TTC549 (cell line): ENCODE measurements around the gene ART5.
"Not testable (repeated sequence)": the region's sequence is repeated elsewhere in the genome, so short reads cannot be mapped to it uniquely, and the experiment has no call there.

Source experiments
- FAIRE-seq: peaks from 2 replicates; lab custom pipeline; 2012; peaks lifted over from hg19 to GRCh38; lab: Jason Lieb, UNC

Gene ART5

GRCh38 chr11:3616721-3617460, 24.9 kb downstream of the ART5 start:
- no peak for FAIRE-seq

- no peak for FAIRE-seq
Observed at GRCh38 chr11:3615998-3616397, 25.8 kb downstream of the ART5 start.

DNA sequence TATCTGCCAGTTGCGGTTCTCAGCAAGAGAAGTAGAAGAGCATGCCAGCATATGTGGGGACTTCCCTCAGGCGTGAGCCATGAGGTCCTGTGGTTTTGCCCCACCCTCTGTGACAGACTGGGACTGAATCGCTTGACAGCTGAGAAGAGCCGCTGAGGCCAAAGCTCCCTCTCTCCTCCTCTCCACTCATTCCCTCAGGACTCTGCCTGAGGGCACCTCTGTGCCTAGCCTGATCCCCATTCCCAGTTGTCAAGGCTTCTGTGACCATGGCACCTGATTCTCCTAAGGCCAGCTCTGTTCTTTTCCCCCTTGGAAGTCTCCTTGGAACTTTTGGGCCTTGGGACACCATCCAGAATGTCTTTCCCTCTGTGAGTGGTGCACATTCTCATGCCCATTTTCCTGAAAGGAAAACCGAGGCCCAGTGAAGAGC, 27.0 kb downstream of the ART5 start:
- no peak for FAIRE-seq

GRCh38 chr11:3613998-3614741, 27.6 kb downstream of the ART5 start:
- no peak for FAIRE-seq

DNA sequence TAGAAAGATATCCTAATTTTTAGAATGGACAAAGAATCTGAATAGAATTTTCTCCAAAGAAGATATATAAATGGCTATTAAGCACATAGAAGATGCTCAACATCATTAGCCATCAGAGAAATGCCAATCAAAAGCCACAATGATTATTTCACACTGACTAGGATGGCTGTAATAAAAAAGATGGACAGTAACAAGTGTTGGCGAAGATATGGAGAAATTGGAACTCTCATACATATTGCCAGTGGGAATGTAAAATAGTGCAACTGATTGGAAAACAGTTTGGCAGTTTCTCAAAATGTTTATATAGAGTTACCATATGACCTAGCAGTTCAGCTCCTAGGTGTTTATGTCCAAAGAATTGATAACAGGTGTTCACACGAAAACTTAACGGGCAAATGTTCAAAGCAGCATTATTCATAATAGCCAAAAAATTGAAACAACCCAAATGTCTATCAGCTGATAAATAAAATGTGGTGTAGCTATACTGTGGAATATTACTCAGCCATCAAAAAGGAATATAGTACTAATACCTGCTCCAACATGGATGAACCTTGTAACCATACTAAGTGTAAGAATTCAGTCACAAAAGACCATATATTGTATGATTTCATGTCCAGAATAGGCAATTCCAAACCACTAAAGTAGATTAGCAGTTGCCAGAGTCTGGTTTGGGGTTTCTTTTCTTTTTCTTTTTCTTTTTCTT, 29.7 kb downstream of the ART5 start:
- no peak for FAIRE-seq

DNA sequence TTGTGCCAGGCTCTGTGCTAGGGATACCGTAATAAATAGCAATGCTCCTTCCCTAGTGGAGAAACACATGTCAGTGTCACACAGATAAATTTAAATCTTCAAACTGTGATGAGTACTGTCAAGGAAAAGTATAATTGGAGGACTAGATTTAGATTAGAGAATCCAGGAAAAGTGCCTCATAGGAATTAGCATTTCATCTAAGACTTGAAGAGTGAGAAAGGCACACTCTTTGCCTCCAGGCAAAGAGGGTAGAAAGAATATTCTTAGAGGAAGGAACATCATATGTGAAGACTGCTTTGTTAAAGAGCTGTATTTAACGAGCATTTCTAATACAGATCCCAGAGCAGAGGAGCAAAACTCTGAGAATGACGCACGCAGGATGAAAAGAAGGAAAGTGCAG, 30.9 kb downstream of the ART5 start:
- FAIRE-seq: no peak

GRCh38 chr11:3609416-3610265, 32.2 kb downstream of the ART5 start:
- peak; percentile 59 for FAIRE-seq

DNA sequence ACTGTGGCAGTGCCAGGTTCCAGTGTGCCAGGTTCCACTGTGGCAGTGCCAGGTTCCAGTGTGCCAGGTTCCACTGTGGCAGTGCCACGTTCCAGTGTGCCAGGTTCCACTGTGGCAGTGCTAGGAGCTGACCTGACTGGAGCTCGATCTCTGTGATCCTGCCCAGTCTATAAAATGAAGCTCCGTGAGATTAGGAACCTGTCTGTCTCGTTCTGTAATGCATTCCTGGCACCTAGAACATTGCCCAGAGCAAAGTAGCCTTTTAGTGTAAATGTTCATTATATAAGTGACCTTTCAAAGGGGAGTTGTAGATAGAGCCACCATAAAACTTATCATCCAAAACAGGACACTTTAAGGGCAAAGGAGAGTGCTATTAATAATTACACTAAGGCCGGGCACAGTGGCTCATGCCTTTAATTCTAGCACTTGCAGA, 36.0 kb downstream of the ART5 start:
- FAIRE-seq: no peak

- FAIRE-seq: no peak
Observed at GRCh38 chr11:3605283-3605662, 36.5 kb downstream of the ART5 start.

DNA sequence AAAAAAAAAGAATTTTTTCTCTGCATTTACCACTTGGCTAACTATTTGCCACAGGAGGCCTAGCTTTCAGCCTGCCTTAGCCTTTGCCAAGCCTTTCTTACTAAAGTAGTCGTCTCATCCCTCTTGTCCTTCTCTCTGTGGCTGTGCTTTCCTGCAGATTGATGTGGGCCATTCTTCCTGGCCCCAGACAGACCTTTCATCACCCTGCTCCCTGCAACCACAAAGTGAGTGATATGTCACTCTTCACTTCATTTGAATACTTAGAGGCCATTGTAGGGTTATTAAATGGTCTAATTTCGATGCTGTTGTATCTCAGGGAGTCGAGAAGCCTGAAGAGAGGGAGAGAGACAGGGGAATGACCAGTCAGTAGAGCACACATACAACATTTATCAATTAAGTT, 37.6 kb downstream of the ART5 start:
- no peak for FAIRE-seq

- FAIRE-seq: not testable (repeated sequence)
Observed at GRCh38 chr11:3600201-3600600, 41.6 kb downstream of the ART5 start.

GRCh38 chr11:3597743-3598142, 44.0 kb downstream of the ART5 start:
- FAIRE-seq: not testable (repeated sequence)

GRCh38 chr11:3591326-3591725, 50.5 kb downstream of the ART5 start:
- not testable (repeated sequence) for FAIRE-seq

GRCh38 chr11:3590193-3590592, 51.6 kb downstream of the ART5 start:
- FAIRE-seq: not testable (repeated sequence)

GRCh38 chr11:3588776-3589175, 53.0 kb downstream of the ART5 start:
- not testable (repeated sequence) for FAIRE-seq
